ENCODE results near the gene ADAMTS16.

ADAMTS16 gene

GRCh38 chr5:5145651-5146529, 5.8 kb downstream of the ADAMTS16 start:
- Histone ChIP-seq H3K4me3 (ENCODE audit: low read length) (no peak overlapping the region), H3K9me3 (ENCODE audit: control insufficient read depth, low read length) (no peaks in the 10 kb centered on the region), H3K27me3 (ENCODE audit: control insufficient read depth, insufficient read depth, low read length) (peaks cover 9% of the 10 kb centered on the region), H3K36me3 (ENCODE audit: control insufficient read depth, insufficient read depth, low read length) (no peaks in the 10 kb centered on the region), H3K9ac (ENCODE audit: low read length) (no peak overlapping the region), H3K4me1 (ENCODE audit: control insufficient read depth, insufficient read depth, low read length) (no peaks in the 10 kb centered on the region)

- no peaks in the 10 kb centered on the region for H3K9me3 ChIP-seq (ENCODE audit: control insufficient read depth, low read length)
- H3K4me3 ChIP-seq (ENCODE audit: low read length) = no peak overlapping the region
- H3K36me3 ChIP-seq (ENCODE audit: control insufficient read depth, insufficient read depth, low read length) = no peaks in the 10 kb centered on the region
- H3K9ac ChIP-seq (ENCODE audit: low read length) = no peak overlapping the region
- no peaks in the 10 kb centered on the region for H3K4me1 ChIP-seq (ENCODE audit: control insufficient read depth, insufficient read depth, low read length)
- H3K27me3 ChIP-seq (ENCODE audit: control insufficient read depth, insufficient read depth, low read length) = peaks cover 3% of the 10 kb centered on the region
These were observed 6.5 kb downstream of the ADAMTS16 start for GRCh38 chr5:5146530-5147160.

- H3K9ac ChIP-seq (ENCODE audit: low read length) = no peak overlapping the region
- no peaks in the 10 kb centered on the region for H3K4me1 ChIP-seq (ENCODE audit: control insufficient read depth, insufficient read depth, low read length)
- no peaks in the 10 kb centered on the region for H3K36me3 ChIP-seq (ENCODE audit: control insufficient read depth, insufficient read depth, low read length)
- no peaks in the 10 kb centered on the region for H3K27me3 ChIP-seq (ENCODE audit: control insufficient read depth, insufficient read depth, low read length)
- no peaks in the 10 kb centered on the region for H3K9me3 ChIP-seq (ENCODE audit: control insufficient read depth, low read length)
- H3K4me3 ChIP-seq (ENCODE audit: low read length) = no peak overlapping the region
These were observed 9.0 kb downstream of the ADAMTS16 start for GRCh38 chr5:5149154-5149553.

- H3K9me3 ChIP-seq (ENCODE audit: control insufficient read depth, low read length) = no peaks in the 10 kb centered on the region
- no peak overlapping the region for H3K9ac ChIP-seq (ENCODE audit: low read length)
- no peak overlapping the region for H3K4me3 ChIP-seq (ENCODE audit: low read length)
- no peaks in the 10 kb centered on the region for H3K27me3 ChIP-seq (ENCODE audit: control insufficient read depth, insufficient read depth, low read length)
- no peaks in the 10 kb centered on the region for H3K36me3 ChIP-seq (ENCODE audit: control insufficient read depth, insufficient read depth, low read length)
- no peaks in the 10 kb centered on the region for H3K4me1 ChIP-seq (ENCODE audit: control insufficient read depth, insufficient read depth, low read length)
These were observed 10.5 kb downstream of the ADAMTS16 start for GRCh38 chr5:5150667-5151066.

GRCh38 chr5:5154733-5155132, 14.6 kb downstream of the ADAMTS16 start:
- Histone ChIP-seq H3K27me3 (ENCODE audit: control insufficient read depth, insufficient read depth, low read length) (no peaks in the 10 kb centered on the region), H3K4me1 (ENCODE audit: control insufficient read depth, insufficient read depth, low read length) (no peaks in the 10 kb centered on the region), H3K4me3 (ENCODE audit: low read length) (no peak overlapping the region), H3K9me3 (ENCODE audit: control insufficient read depth, low read length) (no peaks in the 10 kb centered on the region), H3K9ac (ENCODE audit: low read length) (no peak overlapping the region), H3K36me3 (ENCODE audit: control insufficient read depth, insufficient read depth, low read length) (no peaks in the 10 kb centered on the region)

GRCh38 chr5:5155617-5156016, 15.5 kb downstream of the ADAMTS16 start:
- H3K9me3 ChIP-seq (ENCODE audit: control insufficient read depth, low read length) = no peaks in the 10 kb centered on the region
- H3K36me3 ChIP-seq (ENCODE audit: control insufficient read depth, insufficient read depth, low read length) = no peaks in the 10 kb centered on the region
- no peaks in the 10 kb centered on the region for H3K27me3 ChIP-seq (ENCODE audit: control insufficient read depth, insufficient read depth, low read length)
- no peak overlapping the region for H3K9ac ChIP-seq (ENCODE audit: low read length)
- no peak overlapping the region for H3K4me3 ChIP-seq (ENCODE audit: low read length)
- no peaks in the 10 kb centered on the region for H3K4me1 ChIP-seq (ENCODE audit: control insufficient read depth, insufficient read depth, low read length)

DNA sequence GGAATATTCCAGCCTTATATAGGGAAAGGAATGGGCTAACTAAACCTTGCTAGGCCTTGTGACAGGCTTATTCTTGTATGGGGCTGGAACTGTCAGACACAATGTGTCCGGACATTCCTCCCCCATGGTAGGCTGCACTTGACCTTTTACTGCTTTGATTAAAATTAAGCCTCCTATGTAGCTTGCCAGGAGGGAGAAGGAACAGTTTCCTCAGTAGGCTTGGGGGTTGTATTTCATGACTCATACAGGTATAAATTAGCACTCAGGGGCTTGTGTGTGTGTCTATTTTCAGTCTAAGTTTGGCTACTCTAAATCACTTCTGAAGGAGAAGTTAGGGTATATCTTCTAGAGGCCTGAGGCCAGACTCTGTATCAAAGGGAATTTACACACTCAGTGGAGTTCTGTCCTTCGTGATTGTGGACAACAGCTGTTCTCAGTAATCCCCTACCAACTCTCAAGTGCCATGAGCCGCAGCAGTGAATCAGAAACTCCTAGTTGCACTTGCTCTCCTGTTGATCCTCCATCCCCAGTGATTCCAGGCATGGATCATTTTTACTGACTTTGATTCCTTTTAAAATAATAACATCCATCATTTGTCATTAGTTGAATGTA, 16.4 kb downstream of the ADAMTS16 start:
- Histone ChIP-seq H3K4me3 (ENCODE audit: low read length) (no peak overlapping the region), H3K9ac (ENCODE audit: low read length) (no peak overlapping the region), H3K27me3 (ENCODE audit: control insufficient read depth, insufficient read depth, low read length) (no peaks in the 10 kb centered on the region), H3K9me3 (ENCODE audit: control insufficient read depth, low read length) (no peaks in the 10 kb centered on the region), H3K36me3 (ENCODE audit: control insufficient read depth, insufficient read depth, low read length) (no peaks in the 10 kb centered on the region), H3K4me1 (ENCODE audit: control insufficient read depth, insufficient read depth, low read length) (no peaks in the 10 kb centered on the region)

GRCh38 chr5:5158472-5158895, 18.4 kb downstream of the ADAMTS16 start:
- no peaks in the 10 kb centered on the region for H3K27me3 ChIP-seq (ENCODE audit: control insufficient read depth, insufficient read depth, low read length)
- no peaks in the 10 kb centered on the region for H3K4me1 ChIP-seq (ENCODE audit: control insufficient read depth, insufficient read depth, low read length)
- no peaks in the 10 kb centered on the region for H3K36me3 ChIP-seq (ENCODE audit: control insufficient read depth, insufficient read depth, low read length)
- no peak overlapping the region for H3K9ac ChIP-seq (ENCODE audit: low read length)
- no peaks in the 10 kb centered on the region for H3K9me3 ChIP-seq (ENCODE audit: control insufficient read depth, low read length)
- no peak overlapping the region for H3K4me3 ChIP-seq (ENCODE audit: low read length)

DNA sequence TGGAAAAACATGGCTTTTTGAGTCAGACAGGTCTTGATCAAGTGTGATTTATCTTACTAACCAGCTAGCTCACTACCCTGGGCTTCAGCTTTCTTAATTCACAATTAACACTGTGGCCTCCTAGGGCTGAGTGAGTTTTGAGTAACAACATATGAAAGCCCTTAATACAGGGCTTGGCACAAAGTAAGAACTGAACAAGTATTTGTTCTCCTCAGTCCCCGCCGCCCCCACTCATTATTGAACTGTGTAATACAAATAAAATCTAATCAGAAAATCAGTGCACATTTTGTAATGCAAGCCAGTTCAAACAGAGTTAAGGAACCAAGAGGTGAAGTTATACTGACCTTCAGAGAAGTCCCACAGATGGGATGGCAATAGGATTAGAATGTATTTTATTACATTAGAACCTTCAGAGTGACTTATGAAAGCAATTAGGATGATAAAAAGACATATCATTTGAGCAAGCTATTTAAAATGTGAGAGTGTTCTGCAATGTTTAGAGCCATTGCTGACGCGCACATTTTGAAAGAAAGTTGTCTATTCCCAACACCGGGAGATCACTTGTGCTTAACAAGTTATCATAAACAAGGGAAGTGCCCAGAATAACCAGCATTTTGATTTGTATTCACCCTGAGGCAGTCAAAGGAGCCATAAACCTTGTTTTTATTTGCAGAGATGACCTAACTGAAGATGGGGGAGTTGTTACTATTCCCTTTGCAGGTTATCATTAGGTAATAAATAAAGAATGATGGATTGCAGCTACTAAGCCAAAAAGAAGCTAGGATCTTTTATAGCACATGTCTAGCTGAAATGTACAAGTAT, 19.4 kb downstream of the ADAMTS16 start:
- no peak overlapping the region for H3K4me3 ChIP-seq (ENCODE audit: low read length)
- no peaks in the 10 kb centered on the region for H3K9me3 ChIP-seq (ENCODE audit: control insufficient read depth, low read length)
- H3K9ac ChIP-seq (ENCODE audit: low read length) = no peak overlapping the region

DNA sequence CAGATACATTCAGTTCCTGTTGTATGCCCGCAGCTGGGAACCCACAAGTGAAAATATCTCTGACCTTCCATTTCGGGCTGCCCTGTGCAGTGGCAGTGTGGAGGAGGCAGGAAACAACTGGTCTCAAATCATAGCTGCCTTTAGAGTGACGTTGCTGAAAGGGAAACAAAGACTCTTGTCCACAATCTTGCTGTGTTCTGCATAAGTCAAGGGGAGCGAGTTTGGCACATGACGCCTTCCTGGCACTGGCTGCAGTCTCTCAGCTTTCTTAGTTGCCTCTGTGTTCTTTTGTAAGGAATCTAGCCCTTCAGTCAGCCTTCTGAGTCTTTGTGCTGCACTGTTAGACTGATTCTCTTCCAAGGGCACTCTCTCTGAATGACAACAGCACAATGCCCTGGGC, 24.0 kb downstream of the ADAMTS16 start:
- Histone ChIP-seq H3K27me3 (ENCODE audit: control insufficient read depth, insufficient read depth, low read length) (no peaks in the 10 kb centered on the region), H3K36me3 (ENCODE audit: control insufficient read depth, insufficient read depth, low read length) (no peaks in the 10 kb centered on the region), H3K9ac (ENCODE audit: low read length) (no peak overlapping the region), H3K9me3 (ENCODE audit: control insufficient read depth, low read length) (no peaks in the 10 kb centered on the region), H3K4me1 (ENCODE audit: control insufficient read depth, insufficient read depth, low read length) (no peaks in the 10 kb centered on the region), H3K4me3 (ENCODE audit: low read length) (no peak overlapping the region)

More for the DNA sequence above, 19.4 kb downstream of the ADAMTS16 start:
- Histone ChIP-seq H3K27me3 (ENCODE audit: control insufficient read depth, insufficient read depth, low read length) (no peaks in the 10 kb centered on the region), H3K36me3 (ENCODE audit: control insufficient read depth, insufficient read depth, low read length) (no peaks in the 10 kb centered on the region), H3K4me1 (ENCODE audit: control insufficient read depth, insufficient read depth, low read length) (no peaks in the 10 kb centered on the region)

GRCh38 chr5:5165541-5166002, 25.4 kb downstream of the ADAMTS16 start:
- Histone ChIP-seq H3K4me3 (ENCODE audit: low read length) (no peak overlapping the region), H3K9ac (ENCODE audit: low read length) (no peak overlapping the region), H3K9me3 (ENCODE audit: control insufficient read depth, low read length) (no peaks in the 10 kb centered on the region), H3K4me1 (ENCODE audit: control insufficient read depth, insufficient read depth, low read length) (no peaks in the 10 kb centered on the region), H3K36me3 (ENCODE audit: control insufficient read depth, insufficient read depth, low read length) (no peaks in the 10 kb centered on the region), H3K27me3 (ENCODE audit: control insufficient read depth, insufficient read depth, low read length) (no peaks in the 10 kb centered on the region)

All from mucosa of stomach (tissue), 1 donor.